PFSK-1 (cell line): Measurements from ENCODE around the gene CCNG2.

Experiments used
- FOXP2 ChIP-seq: optimal IDR thresholded peaks from 2 replicates; pipeline ENCODE3; 2011; ENCODE audit warnings: borderline replicate concordance, control low read depth, inconsistent platforms; ENCODE audit not compliant: insufficient read depth; ENCODE audit errors: extremely low read length, extremely low read depth
- POLR2AphosphoS5 ChIP-seq: IDR thresholded peaks from 2 replicates; pipeline ENCODE4 v1.6.1; 2012; ENCODE audit warnings: low read depth, mild to moderate bottlenecking, control low read depth, low read length, moderate library complexity
- REST ChIP-seq, 2 experiments: IDR thresholded peaks; 2 replicates each; pipeline versions ENCODE4 v1.6.1 to v1.8.0; 2011 to 2012; ENCODE audit warnings: low read depth in 2 of 2, low read length in 2 of 2, control low read depth in 1 of 2, inconsistent platforms in 1 of 2, mild to moderate bottlenecking in 1 of 2, moderate library complexity in 1 of 2; ENCODE audit not compliant: insufficient read depth in 1 of 2
- SIN3A ChIP-seq: IDR thresholded peaks from 2 replicates; pipeline ENCODE4 v1.6.1; 2012; ENCODE audit warnings: mild to moderate bottlenecking, low read length, moderate library complexity, borderline replicate concordance; ENCODE audit not compliant: insufficient read depth
- TAF1 ChIP-seq: IDR thresholded peaks from 2 replicates; pipeline ENCODE4 v1.6.1; 2012; ENCODE audit warnings: low read length, control low read depth, borderline replicate concordance; ENCODE audit not compliant: insufficient read depth

CCNG2 gene

GRCh38 chr4:77167173-77167572, 10.2 kb downstream of the CCNG2 start:
- TF ChIP-seq FOXP2 (no peak), REST (IDR thresholded peaks at IDR 0.05; ENCODE audit: insufficient read depth in 1 of 2, low read depth in 2 of 2, low read length in 2 of 2) (no peak), TAF1 (no peak), SIN3A (no peak), POLR2AphosphoS5 (no peak)

GRCh38 chr4:77167866-77168265, 10.9 kb downstream of the CCNG2 start:
- TF ChIP-seq POLR2AphosphoS5 (no peak), REST (IDR thresholded peaks at IDR 0.05; ENCODE audit: insufficient read depth in 1 of 2, low read depth in 2 of 2, low read length in 2 of 2) (no peak), TAF1 (no peak), FOXP2 (no peak), SIN3A (no peak)

GRCh38 chr4:77169481-77169880, 12.5 kb downstream of the CCNG2 start:
- TF ChIP-seq TAF1, result no peak
- no peak for TF ChIP-seq POLR2AphosphoS5
- TF ChIP-seq SIN3A, result no peak
- no peak for TF ChIP-seq FOXP2
- TF ChIP-seq REST (IDR thresholded peaks at IDR 0.05; ENCODE audit: insufficient read depth in 1 of 2, low read depth in 2 of 2, low read length in 2 of 2), result no peak

- TF ChIP-seq TAF1, result no peak
These were observed 13.9 kb downstream of the CCNG2 start for GRCh38 chr4:77170926-77171325.

GRCh38 chr4:77172336-77172735, 15.3 kb downstream of the CCNG2 start:
- TF ChIP-seq POLR2AphosphoS5, result no peak
- no peak for TF ChIP-seq TAF1
- no peak for TF ChIP-seq REST (IDR thresholded peaks at IDR 0.05; ENCODE audit: insufficient read depth in 1 of 2, low read depth in 2 of 2, low read length in 2 of 2)
- TF ChIP-seq SIN3A, result no peak
- TF ChIP-seq FOXP2, result no peak

- TF ChIP-seq REST (IDR thresholded peaks at IDR 0.05; ENCODE audit: insufficient read depth in 1 of 2, low read depth in 2 of 2, low read length in 2 of 2) (no peak), POLR2AphosphoS5 (no peak), SIN3A (no peak)
These were observed 17.4 kb downstream of the CCNG2 start for GRCh38 chr4:77174426-77174825.
